Breast epithelium (tissue), 4 donors: Measurements from ENCODE around the gene SCD5. TPM values are rescaled to one million over a fixed set of nuclear protein-coding genes. Genes with fewer than 3 reads are reported as not detected.

Experiments used
- DNase-seq, 2 donors: peaks; one replicate each; pipeline ENCODE4 v3.0.0-alpha.2; 2019; ENCODE audit warnings: low spot score in 2 of 2
- H3K27ac ChIP-seq, 2 donors: fragments of 200-600 bp; sonication (generic) in 1 of 2; one replicate each; pipeline ENCODE4 v1.5.1; 2016 to 2019; ENCODE audit warnings: mild to moderate bottlenecking in 1 of 2
- H3K27me3 ChIP-seq, 2 donors: fragments of 200-600 bp; sonication (generic) in 1 of 2; one replicate each; pipeline versions ENCODE4 v1.5.1 to v1.6.0; 2017 to 2019; ENCODE audit warnings: control low read depth in 1 of 2, mild to moderate bottlenecking in 1 of 2
- H3K36me3 ChIP-seq: fragments of 200-600 bp; one replicate; pipeline ENCODE4 v1.5.1; 2019
- H3K4me1 ChIP-seq, 2 donors: fragments of 200-600 bp; sonication (generic); one replicate each; pipeline ENCODE4 v1.5.1; 2016 to 2019; ENCODE audit warnings: control low read depth in 1 of 2
- H3K4me3 ChIP-seq, 3 donors: fragments of 200-600 bp; sonication (generic); 1 replicate in 2 of 3; 2 replicates in 1 of 3; pipeline ENCODE4 v1.5.1; 2016 to 2019; ENCODE audit warnings: mild to moderate bottlenecking in 3 of 3, moderate library complexity in 2 of 3
- H3K9me3 ChIP-seq, 2 donors: fragments of 200-600 bp; sonication (generic) in 1 of 2; one replicate each; pipeline ENCODE4 v1.5.1; 2016 to 2019; ENCODE audit warnings: control low read depth in 1 of 2
- CTCF ChIP-seq, 3 donors: fragments of 450-650 bp; IDR thresholded peaks; one replicate each; pipeline ENCODE4 v1.5.1; 2016 to 2017; ENCODE audit warnings: antibody characterized with exemption in 3 of 3, mild to moderate bottlenecking in 3 of 3, moderate library complexity in 3 of 3
- POLR2A ChIP-seq: fragments of 450-650 bp; IDR thresholded peaks from one replicate; pipeline ENCODE4 v1.6.1; 2016; ENCODE audit warnings: antibody characterized with exemption, mild to moderate bottlenecking, moderate library complexity
- POLR2AphosphoS5 ChIP-seq, 3 donors: sonication (generic); formaldehyde crosslinking; IDR thresholded peaks; one replicate each; pipeline ENCODE4 v1.6.1; 2017; ENCODE audit warnings: antibody characterized with exemption in 3 of 3
- intact Hi-C: fragments of 100-400 bp; cut with DNase I; formaldehyde crosslinking; loops from one replicate; pipeline ENCODE4 v1.15.1; 2023; ENCODE audit warnings: low total_unique reads
- total RNA-seq, 3 donors: library from RNA; depleted of rRNA; stranded (reverse); fragments of >200 nt; gene quantifications; one replicate each; pipeline ENCODE4 v1.1.0, GENCODE V29; 2016

Gene SCD5
- total RNA-seq, 3 donors from 2014 or later, result 9.8 to 17.0 (median 14.7) TPM

- Histone ChIP-seq H3K4me1 (no peaks in the 10 kb centered on the region), H3K4me3 (no peak overlapping the region), H3K9me3 (no peaks in the 10 kb centered on the region), H3K27me3 (no peaks in the 10 kb centered on the region), H3K27ac (no peak overlapping the region), H3K36me3 (no peaks in the 10 kb centered on the region)
- no peak for DNase-seq
- intact Hi-C loops, result no loop called here
- TF ChIP-seq POLR2A (no peak), POLR2AphosphoS5 (IDR thresholded peaks at IDR 0.05) (no peak), CTCF (IDR thresholded peaks at IDR 0.05) (no peak)
Measured at GRCh38 chr4:82623121-82623683, 175.4 kb downstream of the SCD5 start.

GRCh38 chr4:82621251-82621650 lies 177.3 kb downstream of the SCD5 start:
- Histone ChIP-seq H3K27ac (no peak overlapping the region), H3K27me3 (no peaks in the 10 kb centered on the region)
- no peak for TF ChIP-seq POLR2A
- no peak for TF ChIP-seq CTCF (IDR thresholded peaks at IDR 0.05)
- TF ChIP-seq POLR2AphosphoS5 (IDR thresholded peaks at IDR 0.05), result no peak

GRCh38 chr4:82620126-82620735 lies 178.4 kb downstream of the SCD5 start:
- intact Hi-C loops, result no loop called here
- no peak for TF ChIP-seq POLR2A
- no peak for TF ChIP-seq CTCF (IDR thresholded peaks at IDR 0.05)
- TF ChIP-seq POLR2AphosphoS5 (IDR thresholded peaks at IDR 0.05), result no peak

More at GRCh38 chr4:82621251-82621650, 177.3 kb downstream of the SCD5 start:
- no peak for DNase-seq
- no peaks in the 10 kb centered on the region for H3K4me1 ChIP-seq
- no peaks in the 10 kb centered on the region for H3K36me3 ChIP-seq
- intact Hi-C loops, result no loop called here
- no peaks in the 10 kb centered on the region for H3K9me3 ChIP-seq
- no peak overlapping the region for H3K4me3 ChIP-seq

GRCh38 chr4:82618103-82618720 lies 180.4 kb downstream of the SCD5 start:
- Histone ChIP-seq H3K4me1 (no peaks in the 10 kb centered on the region), H3K27ac (no peak overlapping the region), H3K4me3 (no peak overlapping the region), H3K9me3 (no peaks in the 10 kb centered on the region), H3K36me3 (no peaks in the 10 kb centered on the region), H3K27me3 (no peaks in the 10 kb centered on the region)
- DNase-seq, result no peak
- no peak for TF ChIP-seq CTCF (IDR thresholded peaks at IDR 0.05)
- TF ChIP-seq POLR2A, result no peak
- TF ChIP-seq POLR2AphosphoS5 (IDR thresholded peaks at IDR 0.05), result no peak
- intact Hi-C loops, result no loop called here

More at GRCh38 chr4:82620126-82620735, 178.4 kb downstream of the SCD5 start:
- no peaks in the 10 kb centered on the region for H3K4me1 ChIP-seq
- no peaks in the 10 kb centered on the region for H3K9me3 ChIP-seq
- H3K27me3 ChIP-seq, result no peaks in the 10 kb centered on the region
- H3K4me3 ChIP-seq, result no peak overlapping the region
- H3K36me3 ChIP-seq, result no peaks in the 10 kb centered on the region
- DNase-seq, result no peak
- H3K27ac ChIP-seq, result no peak overlapping the region

GRCh38 chr4:82614838-82615449 lies 183.7 kb downstream of the SCD5 start:
- Histone ChIP-seq H3K9me3 (no peaks in the 10 kb centered on the region), H3K36me3 (no peaks in the 10 kb centered on the region), H3K4me3 (no peak overlapping the region), H3K27ac (no peak overlapping the region), H3K4me1 (no peaks in the 10 kb centered on the region), H3K27me3 (no peaks in the 10 kb centered on the region)
- no peak for DNase-seq
- intact Hi-C loops, result loop anchor here (5.0 kb wide), 1 partner anchor 492 kb away; no protein-coding TSS in a partner anchor
- no peak for TF ChIP-seq CTCF (IDR thresholded peaks at IDR 0.05)
- TF ChIP-seq POLR2A, result no peak
